Measurements from ENCODE around the gene PFN3. TPM values are rescaled to one million over a fixed set of nuclear protein-coding genes. Genes with fewer than 3 reads are reported as not detected.

Gene PFN3, protein sequence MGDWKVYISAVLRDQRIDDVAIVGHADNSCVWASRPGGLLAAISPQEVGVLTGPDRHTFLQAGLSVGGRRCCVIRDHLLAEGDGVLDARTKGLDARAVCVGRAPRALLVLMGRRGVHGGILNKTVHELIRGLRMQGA
- total RNA-seq: not detected

- no peaks in the 10 kb centered on the region for H3K9me3 Mint-ChIP-seq
- no peak within 1 kb of the TSS for H3K4me3 Mint-ChIP-seq
- H3K36me3 Mint-ChIP-seq (ENCODE audit: insufficient read depth in 2 of 2): no peaks in the 10 kb centered on the region
- peaks cover 23% of the 10 kb centered on the region for H3K27me3 Mint-ChIP-seq (ENCODE audit: low read depth)
- no peak within 1 kb of the TSS for H3K27ac Mint-ChIP-seq
- DNase-seq: no peak
- H3K4me1 Mint-ChIP-seq (ENCODE audit: low read depth): peaks cover 29% of the 10 kb centered on the region
- no peak for ATAC-seq (replicated peaks in 1 of 2)
Observed at GRCh38 chr5:177399997-177400868, at the start of gene PFN3. Gene PFN3 (minus strand): TSS chr5:177400661. CDS start chr5:177400576, 85 bp downstream.

DNA sequence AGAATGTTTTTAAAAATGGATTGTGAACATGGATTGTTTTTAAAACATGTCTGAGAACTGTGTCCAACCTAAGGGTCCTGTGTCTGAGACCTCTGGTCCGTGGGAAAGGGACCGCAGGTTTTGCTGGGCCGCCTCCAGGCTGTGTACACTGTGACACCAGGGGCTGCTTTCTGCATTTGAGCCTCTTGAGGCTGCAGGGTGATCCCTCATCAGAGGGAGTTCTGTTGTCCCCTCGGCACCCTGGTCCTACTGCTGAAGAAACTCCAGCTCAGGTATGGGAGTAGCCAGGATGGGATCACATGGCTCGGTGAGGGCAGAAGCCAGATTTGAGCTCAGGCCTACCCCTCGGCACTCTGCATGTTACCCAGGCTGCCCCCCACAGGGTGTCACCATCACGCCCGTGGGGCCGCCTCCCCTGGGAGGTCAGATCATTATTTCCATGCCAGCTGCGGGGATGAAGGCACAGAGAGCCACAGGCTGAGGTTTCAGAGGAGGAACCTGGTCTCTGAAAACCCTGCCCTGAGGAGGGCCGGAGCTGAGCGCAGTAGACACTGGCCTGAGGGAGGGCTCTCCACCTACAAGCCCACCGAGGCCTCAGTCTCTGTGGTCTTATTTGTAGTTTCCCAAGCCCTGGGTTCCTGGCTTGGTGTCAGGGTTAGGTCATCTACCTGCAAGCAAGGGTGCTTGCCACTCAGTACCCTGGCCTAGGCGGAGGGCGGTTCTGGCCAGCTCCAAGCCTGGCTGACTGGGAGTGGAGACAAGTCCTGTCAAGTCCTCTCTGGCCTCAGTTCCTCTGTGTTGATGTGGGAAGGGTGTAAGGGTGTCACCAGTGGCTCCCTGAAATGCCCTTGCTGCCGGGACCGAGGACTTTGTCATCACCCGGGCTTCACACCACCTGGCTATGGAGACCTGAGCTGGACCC is 48.9 kb upstream of the PFN3 start:
- H3K9me3 Mint-ChIP-seq: no peaks in the 10 kb centered on the region
- no peaks in the 10 kb centered on the region for H3K27me3 Mint-ChIP-seq (ENCODE audit: low read depth)
- no peaks in the 10 kb centered on the region for H3K36me3 Mint-ChIP-seq (ENCODE audit: insufficient read depth in 2 of 2)
- DNase-seq: no peak
- peaks cover 59% of the 10 kb centered on the region for H3K4me1 Mint-ChIP-seq (ENCODE audit: low read depth)
- H3K27ac Mint-ChIP-seq: peak overlapping the region; percentile 28
- H3K4me3 Mint-ChIP-seq: peak overlapping the region in 1 of 2 donors; percentile 84
- ATAC-seq (replicated peaks in 1 of 2): no peak

DNA sequence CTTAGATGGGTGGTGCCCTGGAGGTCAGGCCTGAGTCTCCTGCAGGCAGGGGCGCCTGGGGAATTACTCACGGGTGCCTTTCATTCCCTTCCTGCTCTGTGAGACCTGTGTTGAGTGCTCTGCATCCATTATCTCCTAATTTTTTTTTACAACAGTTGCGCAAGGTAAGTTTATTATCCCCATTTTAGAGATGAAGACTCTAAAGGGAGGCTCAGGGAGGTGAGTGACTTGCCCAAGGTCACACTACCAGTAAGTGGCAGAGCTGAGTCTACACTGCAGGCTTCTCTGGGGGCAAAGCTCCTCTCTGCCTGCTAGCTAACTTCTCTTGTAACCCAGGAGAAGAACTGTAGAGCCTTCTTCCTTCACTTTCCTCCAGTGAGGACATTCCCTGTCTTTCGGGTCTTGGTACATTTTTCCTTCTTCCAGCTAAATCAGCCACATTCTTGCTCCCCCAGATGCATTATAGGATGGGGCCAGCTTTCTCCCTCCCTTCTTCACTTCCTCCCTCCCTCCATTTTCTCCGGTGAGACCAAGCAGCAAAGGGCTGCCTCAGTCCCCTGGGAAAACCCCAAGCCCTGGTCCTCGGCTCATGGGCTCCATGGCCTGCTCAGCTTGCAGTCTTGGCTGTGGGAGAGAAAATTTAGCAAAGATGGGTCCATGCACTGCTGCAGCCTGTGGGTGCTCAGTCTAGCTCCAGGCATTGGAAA is 47.9 kb upstream of the PFN3 start:
- Mint-ChIP-seq H3K4me1 (ENCODE audit: low read depth) (peaks cover 62% of the 10 kb centered on the region), H3K9me3 (no peaks in the 10 kb centered on the region), H3K27ac (peak overlapping the region; percentile 90), H3K27me3 (ENCODE audit: low read depth) (no peaks in the 10 kb centered on the region), H3K4me3 (peak overlapping the region; percentile 74 to 84), H3K36me3 (ENCODE audit: insufficient read depth in 2 of 2) (no peaks in the 10 kb centered on the region)
- DNase-seq (no peak), ATAC-seq (replicated peaks in 1 of 2) (no peak)

- no peak for ATAC-seq (replicated peaks in 1 of 2)
- Mint-ChIP-seq H3K36me3 (ENCODE audit: insufficient read depth in 2 of 2) (no peaks in the 10 kb centered on the region), H3K4me1 (ENCODE audit: low read depth) (peaks cover 60% of the 10 kb centered on the region), H3K27me3 (ENCODE audit: low read depth) (no peaks in the 10 kb centered on the region), H3K4me3 (peak overlapping the region; percentile 74 to 84), H3K27ac (peak overlapping the region; percentile 90), H3K9me3 (no peaks in the 10 kb centered on the region)
- DNase-seq: no peak
Observed at GRCh38 chr5:177447611-177448243, 47.3 kb upstream of the PFN3 start.

GRCh38 chr5:177447066-177447610 is 46.7 kb upstream of the PFN3 start:
- DNase-seq: peak; percentile 63 to 69
- H3K27ac Mint-ChIP-seq: no peak overlapping the region
- ATAC-seq (replicated peaks in 1 of 2): peak; percentile 29 to 33
- H3K4me3 Mint-ChIP-seq: peak overlapping the region; percentile 74 to 84
- peaks cover 58% of the 10 kb centered on the region for H3K4me1 Mint-ChIP-seq (ENCODE audit: low read depth)
- no peaks in the 10 kb centered on the region for H3K27me3 Mint-ChIP-seq (ENCODE audit: low read depth)
- H3K9me3 Mint-ChIP-seq: no peaks in the 10 kb centered on the region
- H3K36me3 Mint-ChIP-seq (ENCODE audit: insufficient read depth in 2 of 2): peaks cover 0 to 2% of the 10 kb centered on the region in 2 donors

- Mint-ChIP-seq H3K4me1 (ENCODE audit: low read depth) (peaks cover 59% of the 10 kb centered on the region), H3K27ac (peak within 1 kb of the TSS; percentile 97), H3K9me3 (no peaks in the 10 kb centered on the region), H3K4me3 (peak within 1 kb of the TSS; percentile 81 to 95), H3K27me3 (ENCODE audit: low read depth) (no peaks in the 10 kb centered on the region), H3K36me3 (ENCODE audit: insufficient read depth in 2 of 2) (peaks cover 2% of the 10 kb centered on the region in 2 donors)
- DNase-seq (peak; percentile 72 to 79), ATAC-seq (replicated peaks in 1 of 2) (peak; percentile 64 to 67)
Observed at GRCh38 chr5:177446200-177447065, 46.0 kb upstream of the PFN3 start, which contains the start of gene PRR7. Gene PRR7 (plus strand): TSS chr5:177446814. CDS start chr5:177455068, 8,254 bp downstream.

DNA sequence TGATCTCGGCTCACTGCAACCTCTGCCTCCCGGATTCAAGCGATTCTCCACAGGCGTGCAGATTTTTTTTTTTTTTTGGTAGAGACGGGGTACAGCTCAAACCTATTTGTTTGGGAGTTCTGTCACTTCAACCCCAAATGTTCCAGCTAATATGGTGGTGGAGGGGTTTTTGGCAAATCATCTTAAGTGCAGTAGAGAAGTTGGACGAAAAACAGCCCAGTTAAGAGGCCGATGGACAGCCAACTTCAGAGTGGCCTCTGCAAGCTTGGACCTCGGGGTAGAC is 45.4 kb upstream of the PFN3 start:
- Mint-ChIP-seq H3K4me3 (peak overlapping the region; percentile 81 to 95), H3K27ac (peak overlapping the region; percentile 97), H3K27me3 (ENCODE audit: low read depth) (no peaks in the 10 kb centered on the region), H3K9me3 (no peaks in the 10 kb centered on the region), H3K4me1 (ENCODE audit: low read depth) (peaks cover 59% of the 10 kb centered on the region), H3K36me3 (ENCODE audit: insufficient read depth in 2 of 2) (peaks cover 2% of the 10 kb centered on the region in 2 donors)
- DNase-seq (no peak), ATAC-seq (replicated peaks in 1 of 2) (no peak)

DNA sequence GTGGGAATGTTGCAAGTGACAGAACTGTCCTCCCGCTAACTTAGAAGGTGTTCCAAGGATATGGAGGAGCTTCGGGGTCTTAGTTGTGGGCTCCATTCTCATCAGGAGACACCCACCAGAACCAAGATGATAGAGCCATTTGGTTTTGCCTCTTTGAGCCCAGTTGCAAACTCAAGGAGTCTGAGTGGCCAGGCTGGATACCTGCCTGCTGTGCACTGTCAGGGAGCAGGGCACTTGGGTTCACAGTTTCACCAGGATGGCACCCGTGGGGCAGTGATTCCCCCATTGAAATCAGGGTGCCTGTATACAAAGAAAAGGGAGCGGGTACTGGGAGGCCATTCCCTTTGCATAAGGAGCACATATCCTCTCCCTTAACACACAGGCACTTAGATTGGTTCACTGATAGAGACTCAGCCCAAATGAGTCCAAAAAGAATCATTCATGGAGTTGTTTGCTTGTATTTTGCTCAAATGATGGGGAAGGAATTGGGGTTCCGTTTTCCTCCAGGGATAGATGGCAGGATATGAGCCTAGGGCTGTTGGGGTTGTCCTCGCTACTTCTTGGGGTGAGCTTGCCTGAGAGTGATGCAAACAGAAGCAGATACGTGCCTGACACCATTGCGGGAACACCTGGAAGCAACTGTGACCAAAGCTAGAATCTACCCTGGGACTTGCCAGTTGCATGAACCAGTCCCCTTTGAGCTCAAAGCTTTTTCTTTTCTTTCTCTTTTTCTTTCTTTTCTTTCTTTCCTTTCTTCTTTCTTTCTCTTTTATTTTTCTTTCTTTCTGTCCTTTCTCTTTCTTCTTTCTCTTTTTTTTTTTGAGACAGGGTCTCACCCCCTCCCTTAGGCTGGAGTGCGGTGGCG is 44.8 kb upstream of the PFN3 start:
- no peaks in the 10 kb centered on the region for H3K9me3 Mint-ChIP-seq
- peaks cover 60% of the 10 kb centered on the region for H3K4me1 Mint-ChIP-seq (ENCODE audit: low read depth)
- H3K36me3 Mint-ChIP-seq (ENCODE audit: insufficient read depth in 2 of 2): peaks cover 2% of the 10 kb centered on the region in 2 donors
- ATAC-seq (replicated peaks in 1 of 2) (no peak), DNase-seq (no peak)
- H3K4me3 Mint-ChIP-seq: peak overlapping the region; percentile 81 to 95
- peak overlapping the region; percentile 97 for H3K27ac Mint-ChIP-seq
- no peaks in the 10 kb centered on the region for H3K27me3 Mint-ChIP-seq (ENCODE audit: low read depth)

- no peaks in the 10 kb centered on the region for H3K27me3 Mint-ChIP-seq (ENCODE audit: low read depth)
- peaks cover 68% of the 10 kb centered on the region for H3K4me1 Mint-ChIP-seq (ENCODE audit: low read depth)
- peaks cover 4 to 6% of the 10 kb centered on the region in 2 donors for H3K36me3 Mint-ChIP-seq (ENCODE audit: insufficient read depth in 2 of 2)
- ATAC-seq (replicated peaks in 1 of 2): peak in 1 of 2 donors; percentile 5
- no peak for DNase-seq
- peak overlapping the region; percentile 66 for H3K27ac Mint-ChIP-seq
- peak overlapping the region; percentile 81 to 95 for H3K4me3 Mint-ChIP-seq
- H3K9me3 Mint-ChIP-seq: no peaks in the 10 kb centered on the region
Observed at GRCh38 chr5:177444106-177445051, 43.9 kb upstream of the PFN3 start.
